Neural progenitor cell (in vitro differentiated cells): ENCODE results near the gene MAVS. TPM values are rescaled to one million over a fixed set of nuclear protein-coding genes. Genes with fewer than 3 reads are reported as not detected.

Experiments used
- DNase-seq: peaks from one replicate; pipeline ENCODE4 v3.0.0-alpha.2; 2016; ENCODE audit warnings: low spot score
- H2AFZ ChIP-seq: fragments of 200-600 bp; sonication (generic); replicated peaks from 2 replicates; pipeline ENCODE4 v1.6.1; 2016; ENCODE audit warnings: antibody characterized with exemption
- H3F3A ChIP-seq: fragments of 200-600 bp; sonication (generic); 2 replicates; pipeline ENCODE4 v1.6.1; 2016; ENCODE audit warnings: antibody characterized with exemption, low read depth
- H3K27ac ChIP-seq: fragments of 200-600 bp; sonication (generic); 2 replicates; pipeline ENCODE4 v1.5.1; 2016; ENCODE audit warnings: mild to moderate bottlenecking
- H3K27me3 ChIP-seq: fragments of 200-600 bp; sonication (generic); 2 replicates; pipeline ENCODE4 v1.6.1; 2016; ENCODE audit warnings: mild to moderate bottlenecking, moderate library complexity
- H3K36me3 ChIP-seq: fragments of 200-600 bp; sonication (generic); 2 replicates; pipeline ENCODE4 v1.5.1; 2016
- H3K4me1 ChIP-seq: fragments of 200-600 bp; sonication (generic); 2 replicates; pipeline ENCODE4 v1.6.1; 2016; ENCODE audit warnings: mixed run types
- H3K4me2 ChIP-seq: fragments of 200-600 bp; sonication (generic); 2 replicates; pipeline ENCODE4 v1.6.1; 2016
- H3K4me3 ChIP-seq: fragments of 200-600 bp; sonication (generic); 2 replicates; pipeline ENCODE4 v1.5.1; 2016
- H3K79me2 ChIP-seq: fragments of 200-600 bp; sonication (generic); 2 replicates; pipeline ENCODE4 v1.6.1; 2016; ENCODE audit warnings: low read depth
- H3K9ac ChIP-seq: fragments of 200-600 bp; sonication (generic); 2 replicates; pipeline ENCODE4 v1.6.1; 2016
- H3K9me3 ChIP-seq: fragments of 200-600 bp; sonication (generic); 2 replicates; pipeline ENCODE4 v1.5.1; 2016; ENCODE audit warnings: low read depth
- H4K20me1 ChIP-seq: fragments of 200-600 bp; sonication (generic); 2 replicates; pipeline ENCODE4 v1.6.1; 2016; ENCODE audit warnings: low read depth
- H3K27ac Mint-ChIP-seq: 3 replicates; pipeline ENCODE4 v1.8.0; 2021; ENCODE audit warnings: mixed read lengths
- H3K27me3 Mint-ChIP-seq: 2 replicates; pipeline ENCODE4 v1.8.0; 2022; ENCODE audit warnings: low read depth, mild to moderate bottlenecking, inconsistent platforms, moderate library complexity, mixed read lengths; ENCODE audit not compliant: insufficient read depth
- H3K36me3 Mint-ChIP-seq: 3 replicates; pipeline ENCODE4 v1.8.0; 2021; ENCODE audit warnings: mixed read lengths
- H3K4me1 Mint-ChIP-seq: 3 replicates; pipeline ENCODE4 v1.8.0; 2021; ENCODE audit warnings: mixed read lengths
- H3K4me3 Mint-ChIP-seq: 3 replicates; pipeline ENCODE4 v1.8.0; 2021; ENCODE audit warnings: mild to moderate bottlenecking, moderate library complexity, mixed read lengths
- H3K9me3 Mint-ChIP-seq: 3 replicates; pipeline ENCODE4 v1.8.0; 2020; ENCODE audit warnings: mixed read lengths
- CTCF ChIP-seq: fragments of 200-600 bp; sonication (generic); IDR thresholded peaks from 2 replicates; pipeline ENCODE4 v1.5.1; 2017; ENCODE audit warnings: antibody characterized with exemption, mild to moderate bottlenecking
- EZH2 ChIP-seq: fragments of 200-600 bp; sonication (generic); IDR thresholded peaks from 2 replicates; pipeline ENCODE4 v1.6.1; 2017; ENCODE audit warnings: antibody characterized with exemption, mild to moderate bottlenecking, moderate library complexity
- EZH2phosphoT487 ChIP-seq: fragments of 200-600 bp; sonication (generic); IDR thresholded peaks from 2 replicates; pipeline ENCODE4 v1.6.1; 2017; ENCODE audit warnings: antibody characterized with exemption
- total RNA-seq: library from RNA; depleted of rRNA; stranded (reverse); fragments of >200 nt; gene quantifications from 2 replicates; pipeline ENCODE4 v1.2.3, GENCODE V29; 2015; ENCODE audit warnings: low replicate concordance

MAVS gene
- total RNA-seq, 1 donor from 2014 or later = 14.1 TPM

- peaks cover 7% of the 10 kb centered on the region for H3K36me3 ChIP-seq
- no peaks in the 10 kb centered on the region for H3K9me3 ChIP-seq
- DNase-seq = no peak
- H3K4me1 ChIP-seq = no peaks in the 10 kb centered on the region
- H4K20me1 ChIP-seq = no peaks in the 10 kb centered on the region
- Mint-ChIP-seq H3K4me1 (no peaks in the 10 kb centered on the region), H3K27me3 (peaks cover 5% of the 10 kb centered on the region), H3K27ac (no peak overlapping the region), H3K9me3 (no peaks in the 10 kb centered on the region), H3K36me3 (peaks cover 34% of the 10 kb centered on the region), H3K4me3 (no peak overlapping the region)
- H3K79me2 ChIP-seq = no peaks in the 10 kb centered on the region
- no peak overlapping the region for H3K9ac ChIP-seq
- H3F3A ChIP-seq = no peaks in the 10 kb centered on the region
- no peak overlapping the region for H3K4me3 ChIP-seq
- H2AFZ ChIP-seq = no peak overlapping the region
- no peak overlapping the region for H3K4me2 ChIP-seq
- no peak overlapping the region for H3K27ac ChIP-seq
- TF ChIP-seq CTCF = no peak
- TF ChIP-seq EZH2phosphoT487 = no peak
- TF ChIP-seq EZH2 = no peak
- no peaks in the 10 kb centered on the region for H3K27me3 ChIP-seq
Observed at GRCh38 chr20:3864518-3864917, 17.9 kb downstream of the MAVS start.

- Mint-ChIP-seq H3K36me3 (peaks cover 35% of the 10 kb centered on the region), H3K4me1 (no peaks in the 10 kb centered on the region), H3K4me3 (no peak overlapping the region), H3K27ac (no peak overlapping the region), H3K9me3 (no peaks in the 10 kb centered on the region), H3K27me3 (peaks cover 5% of the 10 kb centered on the region)
- H3K4me1 ChIP-seq = no peaks in the 10 kb centered on the region
- H3K27me3 ChIP-seq = no peaks in the 10 kb centered on the region
- H3K4me2 ChIP-seq = no peak overlapping the region
- no peak for DNase-seq
- no peak overlapping the region for H2AFZ ChIP-seq
- TF ChIP-seq EZH2 = no peak
- no peak for TF ChIP-seq CTCF
- TF ChIP-seq EZH2phosphoT487 = no peak
- H3K36me3 ChIP-seq = peaks cover 7% of the 10 kb centered on the region
- H3K4me3 ChIP-seq = no peak overlapping the region
- H3F3A ChIP-seq = no peaks in the 10 kb centered on the region
- no peak overlapping the region for H3K9ac ChIP-seq
- H4K20me1 ChIP-seq = no peaks in the 10 kb centered on the region
- H3K9me3 ChIP-seq = no peaks in the 10 kb centered on the region
- H3K79me2 ChIP-seq = no peaks in the 10 kb centered on the region
- H3K27ac ChIP-seq = no peak overlapping the region
Observed at GRCh38 chr20:3865152-3865886, 18.7 kb downstream of the MAVS start.

GRCh38 chr20:3865887-3866407, 19.3 kb downstream of the MAVS start:
- Mint-ChIP-seq H3K4me3 (no peak overlapping the region), H3K36me3 (peaks cover 38% of the 10 kb centered on the region), H3K4me1 (peaks cover 3% of the 10 kb centered on the region), H3K27me3 (peaks cover 5% of the 10 kb centered on the region), H3K27ac (no peak overlapping the region), H3K9me3 (no peaks in the 10 kb centered on the region)
- Histone ChIP-seq H3F3A (no peaks in the 10 kb centered on the region), H3K4me1 (no peaks in the 10 kb centered on the region), H2AFZ (no peak overlapping the region), H3K9me3 (no peaks in the 10 kb centered on the region), H3K27me3 (no peaks in the 10 kb centered on the region), H3K36me3 (peaks cover 7% of the 10 kb centered on the region), H3K79me2 (no peaks in the 10 kb centered on the region), H3K4me2 (no peak overlapping the region), H4K20me1 (no peaks in the 10 kb centered on the region), H3K27ac (no peak overlapping the region), H3K4me3 (no peak overlapping the region), H3K9ac (no peak overlapping the region)
- no peak for DNase-seq
- TF ChIP-seq CTCF (no peak), EZH2 (no peak), EZH2phosphoT487 (no peak)
